Immature natural killer cell (primary cell): ENCODE measurements around the gene SETD2. TPM values are rescaled to one million over a fixed set of nuclear protein-coding genes. Genes with fewer than 3 reads are reported as not detected.

Experiments
- DNase-seq, 3 donors: peaks; one replicate each; pipeline ENCODE4 v3.0.0; 2022; ENCODE audit warnings: mixed read lengths in 1 of 3
- H3K27ac Mint-ChIP-seq, 6 donors: one replicate each; pipeline ENCODE4 v1.8.0; 2020; ENCODE audit warnings: mixed read lengths in 6 of 6, mild to moderate bottlenecking in 5 of 6, inconsistent platforms in 4 of 6, moderate library complexity in 3 of 6
- H3K27me3 Mint-ChIP-seq, 3 donors: one replicate each; pipeline ENCODE4 v1.8.0; 2020 to 2021; ENCODE audit warnings: low read depth in 3 of 3, mild to moderate bottlenecking in 3 of 3, mixed read lengths in 3 of 3, moderate library complexity in 3 of 3, inconsistent platforms in 1 of 3
- H3K36me3 Mint-ChIP-seq, 3 donors: one replicate each; pipeline ENCODE4 v1.8.0; 2020; ENCODE audit warnings: mixed read lengths in 3 of 3, inconsistent platforms in 2 of 3, mild to moderate bottlenecking in 2 of 3
- H3K4me1 Mint-ChIP-seq, 2 donors: one replicate each; pipeline ENCODE4 v1.8.0; 2020; ENCODE audit warnings: inconsistent platforms in 2 of 2, mild to moderate bottlenecking in 2 of 2, mixed read lengths in 2 of 2, moderate library complexity in 1 of 2
- H3K4me3 Mint-ChIP-seq, 5 donors: one replicate each; pipeline ENCODE4 v1.8.0; 2020; ENCODE audit warnings: mild to moderate bottlenecking in 5 of 5, mixed read lengths in 5 of 5, inconsistent platforms in 3 of 5, moderate library complexity in 3 of 5
- H3K9me3 Mint-ChIP-seq, 6 donors: one replicate each; pipeline ENCODE4 v1.8.0; 2020; ENCODE audit warnings: mild to moderate bottlenecking in 6 of 6, mixed read lengths in 6 of 6, inconsistent platforms in 4 of 6, moderate library complexity in 3 of 6
- polyA plus RNA-seq, 3 donors: library from polyadenylated mRNA; unstranded; fragments of 300-500 nt; fragmentation: Illumina TruSeq; gene quantifications; one replicate each; pipeline ENCODE4 v1.2.3, GENCODE V29; 2021

Gene SETD2
- polyA plus RNA-seq, 3 donors from 2014 or later, result 7.4 to 27.0 (median 8.2) TPM

GRCh38 chr3:46990573-46991374 lies 173.1 kb downstream of the SETD2 start:
- DNase-seq, result no peak
- Mint-ChIP-seq H3K9me3 (no peaks in the 10 kb centered on the region), H3K4me3 (no peak overlapping the region), H3K27me3 (peaks cover 6 to 7% (median 7%) of the 10 kb centered on the region in 3 donors), H3K27ac (peak overlapping the region; percentile 68 to 88 (median 80)), H3K36me3 (peaks cover 0 to 28% (median 5%) of the 10 kb centered on the region in 3 donors), H3K4me1 (peaks cover 50 to 52% of the 10 kb centered on the region in 2 donors)

DNA sequence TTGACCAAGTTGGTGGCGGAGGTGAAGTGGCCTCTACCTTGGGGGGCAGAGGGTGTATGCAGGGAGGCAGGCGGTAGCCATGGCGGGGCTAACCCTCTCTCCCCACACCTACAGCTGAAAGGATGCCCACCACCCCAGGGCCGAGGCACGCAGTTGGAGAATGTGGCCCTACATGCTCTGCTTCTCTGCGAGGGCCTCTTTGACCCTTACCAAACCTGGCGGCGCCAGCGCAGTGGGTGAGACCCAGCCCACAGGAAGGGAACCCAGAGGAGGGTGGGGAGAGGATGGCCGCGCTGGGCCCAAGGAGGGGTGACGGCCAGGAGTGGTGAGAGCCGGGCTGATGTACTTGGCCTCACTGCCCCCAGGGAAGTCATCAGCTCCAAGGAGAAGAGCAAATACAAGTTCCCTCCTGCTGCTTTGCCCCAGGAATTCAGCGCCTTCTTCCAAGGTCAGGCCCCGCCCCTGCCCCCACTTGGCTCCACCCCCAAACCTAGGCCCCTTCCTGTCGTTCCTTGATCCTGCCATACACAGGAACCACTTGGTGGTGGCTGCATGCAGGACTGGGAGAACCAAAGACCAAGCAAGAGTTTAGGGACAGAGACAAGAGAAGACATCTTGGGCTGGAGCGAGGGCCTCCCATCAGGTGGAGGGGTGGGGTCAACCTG lies 174.6 kb downstream of the SETD2 start:
- peak overlapping the region; percentile 87 to 95 (median 94) for H3K27ac Mint-ChIP-seq
- H3K4me1 Mint-ChIP-seq, result peaks cover 65 to 67% of the 10 kb centered on the region in 2 donors
- peaks cover 5 to 24% (median 9%) of the 10 kb centered on the region in 3 donors for H3K36me3 Mint-ChIP-seq
- peaks cover 6 to 9% (median 7%) of the 10 kb centered on the region in 3 donors for H3K27me3 Mint-ChIP-seq
- H3K9me3 Mint-ChIP-seq, result no peaks in the 10 kb centered on the region
- H3K4me3 Mint-ChIP-seq, result peak overlapping the region in 4 of 5 donors; percentile 44 to 84 (median 72)
- DNase-seq, result no peak

DNA sequence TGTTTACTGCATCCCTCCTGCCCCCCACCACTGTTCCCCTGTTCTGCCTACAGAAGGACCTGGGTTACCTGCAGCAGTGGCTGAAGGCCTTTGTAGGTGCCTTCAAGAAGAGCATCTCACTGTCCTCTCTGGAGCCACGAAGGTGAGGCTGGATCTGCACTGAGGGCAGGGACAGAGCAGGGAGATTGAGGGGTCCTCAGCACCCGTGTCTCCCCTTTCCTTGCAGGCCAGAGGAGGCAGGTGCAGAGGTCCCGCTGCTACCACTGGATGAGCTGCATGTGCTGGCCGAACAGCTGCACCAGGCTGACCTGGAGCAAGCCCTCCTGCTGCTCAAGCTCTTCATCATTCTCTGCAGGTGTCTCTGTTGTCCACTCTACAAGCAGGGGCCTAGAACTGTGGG lies 175.3 kb downstream of the SETD2 start:
- peak overlapping the region; percentile 44 to 84 (median 63) for H3K4me3 Mint-ChIP-seq

DNA sequence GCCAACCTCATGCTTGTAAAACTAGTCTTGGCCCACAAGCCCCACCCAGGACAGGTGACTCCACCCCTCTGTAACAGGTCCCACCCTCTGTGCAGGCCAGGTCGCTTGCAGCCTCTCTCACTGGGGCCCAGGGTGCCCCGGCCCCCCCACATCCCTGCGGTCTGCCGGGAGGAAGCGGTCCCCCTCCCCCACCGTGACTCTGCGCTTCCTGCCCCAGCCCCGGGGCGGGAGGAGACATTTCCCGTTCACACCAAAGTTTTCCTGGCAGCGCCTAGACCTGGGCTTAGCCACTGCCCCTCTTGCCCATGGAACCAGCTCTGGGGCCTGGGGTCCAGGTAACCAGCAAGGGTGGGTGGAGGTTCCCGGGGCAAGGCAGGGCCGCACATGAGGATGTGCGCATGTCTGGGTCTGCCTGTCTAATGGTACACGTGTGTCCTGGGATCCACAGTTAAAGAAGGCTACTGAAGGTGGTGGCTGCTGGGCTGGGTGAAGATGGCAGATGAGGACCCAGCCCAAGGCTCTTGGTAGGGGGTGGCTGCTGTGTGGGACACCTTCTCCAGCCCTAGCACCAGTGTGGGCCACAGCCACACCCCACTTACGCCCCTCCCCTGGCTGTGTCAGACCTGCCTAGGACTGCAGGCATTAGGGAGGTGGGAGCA lies 176.0 kb downstream of the SETD2 start:
- Mint-ChIP-seq H3K9me3 (no peaks in the 10 kb centered on the region), H3K4me3 (peak overlapping the region; percentile 78 to 84 (median 82)), H3K27me3 (peaks cover 6 to 10% (median 9%) of the 10 kb centered on the region in 3 donors)

More for the DNA sequence above, 175.3 kb downstream of the SETD2 start:
- Mint-ChIP-seq H3K9me3 (no peaks in the 10 kb centered on the region), H3K4me1 (peaks cover 72 to 73% of the 10 kb centered on the region in 2 donors), H3K36me3 (peaks cover 5 to 21% (median 9%) of the 10 kb centered on the region in 3 donors), H3K27me3 (peaks cover 6 to 10% (median 9%) of the 10 kb centered on the region in 3 donors), H3K27ac (peak overlapping the region; percentile 87 to 95 (median 94))
- DNase-seq, result no peak

DNA sequence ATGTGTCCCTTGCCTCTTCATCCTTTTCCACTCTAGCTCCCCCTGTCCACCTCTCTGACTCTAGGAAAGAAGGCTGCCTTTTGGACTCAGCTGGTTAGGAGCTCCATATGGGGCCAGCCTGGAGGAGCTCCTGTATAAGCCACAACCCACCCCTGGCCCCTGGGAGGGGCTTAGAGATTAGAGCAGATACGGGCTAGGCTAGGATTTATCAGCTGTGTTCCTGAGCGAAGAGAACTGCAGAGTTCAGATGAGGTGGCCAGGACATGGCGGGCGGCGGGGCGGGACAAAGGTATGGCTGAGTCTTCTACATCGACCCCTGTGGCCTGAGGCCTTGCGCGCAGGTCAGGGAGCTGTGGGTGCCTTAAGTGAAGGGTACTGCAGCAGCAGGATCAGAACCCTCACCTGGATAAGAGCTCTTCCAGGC lies 176.6 kb downstream of the SETD2 start:
- H3K36me3 Mint-ChIP-seq, result peaks cover 5 to 21% (median 12%) of the 10 kb centered on the region in 3 donors
- DNase-seq, result no peak

More for the DNA sequence above, 176.0 kb downstream of the SETD2 start:
- peak overlapping the region; percentile 87 to 95 (median 94) for H3K27ac Mint-ChIP-seq
- peaks cover 79% of the 10 kb centered on the region in 2 donors for H3K4me1 Mint-ChIP-seq
- peak; percentile 90 for DNase-seq
- peaks cover 5 to 21% (median 9%) of the 10 kb centered on the region in 3 donors for H3K36me3 Mint-ChIP-seq

GRCh38 chr3:46986782-46987310 lies 177.1 kb downstream of the SETD2 start:
- peak overlapping the region; percentile 78 to 84 (median 82) for H3K4me3 Mint-ChIP-seq
- H3K4me1 Mint-ChIP-seq, result peaks cover 88 to 89% of the 10 kb centered on the region in 2 donors
- peak overlapping the region; percentile 87 to 95 (median 94) for H3K27ac Mint-ChIP-seq

More for the DNA sequence above, 176.6 kb downstream of the SETD2 start:
- Mint-ChIP-seq H3K4me3 (peak overlapping the region; percentile 78 to 84 (median 82)), H3K4me1 (peaks cover 84% of the 10 kb centered on the region in 2 donors), H3K27me3 (peaks cover 6 to 10% (median 9%) of the 10 kb centered on the region in 3 donors), H3K27ac (peak overlapping the region; percentile 87 to 95 (median 94)), H3K9me3 (no peaks in the 10 kb centered on the region)

GRCh38 chr3:46986055-46986730 lies 177.7 kb downstream of the SETD2 start:
- Mint-ChIP-seq H3K4me1 (peaks cover 93 to 96% of the 10 kb centered on the region in 2 donors), H3K9me3 (no peaks in the 10 kb centered on the region), H3K27me3 (peaks cover 6 to 10% (median 9%) of the 10 kb centered on the region in 3 donors)

More at GRCh38 chr3:46986782-46987310, 177.1 kb downstream of the SETD2 start:
- Mint-ChIP-seq H3K27me3 (peaks cover 6 to 10% (median 9%) of the 10 kb centered on the region in 3 donors), H3K36me3 (peaks cover 5 to 21% (median 12%) of the 10 kb centered on the region in 3 donors), H3K9me3 (no peaks in the 10 kb centered on the region)
- DNase-seq, result no peak

DNA sequence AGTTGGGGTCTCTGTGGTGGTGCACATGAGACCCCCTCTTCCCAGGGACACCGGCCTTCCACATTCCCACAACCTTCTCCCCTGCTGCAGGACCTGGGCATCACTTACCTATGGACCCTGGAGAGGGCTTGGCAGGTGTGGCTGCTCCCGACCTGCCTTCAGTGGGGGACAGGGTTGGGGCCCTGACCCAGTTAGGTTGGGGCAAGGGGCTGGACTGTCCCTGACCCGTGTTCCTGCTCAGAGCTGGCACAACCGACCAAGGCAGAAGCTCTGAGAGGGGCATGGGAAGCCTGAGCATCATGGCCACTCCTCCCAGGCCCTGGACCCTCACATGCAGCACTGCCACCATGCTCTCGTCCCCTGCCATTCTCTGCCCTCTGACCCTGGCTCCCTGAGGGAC lies 178.3 kb downstream of the SETD2 start:
- Mint-ChIP-seq H3K36me3 (peaks cover 4 to 16% (median 12%) of the 10 kb centered on the region in 3 donors), H3K27me3 (peaks cover 6 to 11% (median 9%) of the 10 kb centered on the region in 3 donors), H3K4me1 (peaks cover 97 to 100% of the 10 kb centered on the region in 2 donors), H3K9me3 (no peaks in the 10 kb centered on the region), H3K4me3 (peak overlapping the region in 3 of 5 donors; percentile 17 to 84 (median 82)), H3K27ac (peak overlapping the region; percentile 87 to 95 (median 94))
- no peak for DNase-seq

More at GRCh38 chr3:46986055-46986730, 177.7 kb downstream of the SETD2 start:
- peak overlapping the region; percentile 78 to 84 (median 82) for H3K4me3 Mint-ChIP-seq
- H3K36me3 Mint-ChIP-seq, result peaks cover 5 to 19% (median 12%) of the 10 kb centered on the region in 3 donors
- DNase-seq, result no peak
- peak overlapping the region; percentile 87 to 95 (median 94) for H3K27ac Mint-ChIP-seq

- peak overlapping the region; percentile 78 to 95 (median 88) for H3K27ac Mint-ChIP-seq
- H3K36me3 Mint-ChIP-seq, result peaks cover 0 to 12% (median 9%) of the 10 kb centered on the region in 3 donors
- H3K9me3 Mint-ChIP-seq, result no peaks in the 10 kb centered on the region
- no peak for DNase-seq
- peaks cover 6 to 11% (median 9%) of the 10 kb centered on the region in 3 donors for H3K27me3 Mint-ChIP-seq
- peaks cover 94% of the 10 kb centered on the region in 2 donors for H3K4me1 Mint-ChIP-seq
- H3K4me3 Mint-ChIP-seq, result peak overlapping the region; percentile 21 to 60 (median 29)
Observed at GRCh38 chr3:46984591-46985459, 179.1 kb downstream of the SETD2 start.

DNA sequence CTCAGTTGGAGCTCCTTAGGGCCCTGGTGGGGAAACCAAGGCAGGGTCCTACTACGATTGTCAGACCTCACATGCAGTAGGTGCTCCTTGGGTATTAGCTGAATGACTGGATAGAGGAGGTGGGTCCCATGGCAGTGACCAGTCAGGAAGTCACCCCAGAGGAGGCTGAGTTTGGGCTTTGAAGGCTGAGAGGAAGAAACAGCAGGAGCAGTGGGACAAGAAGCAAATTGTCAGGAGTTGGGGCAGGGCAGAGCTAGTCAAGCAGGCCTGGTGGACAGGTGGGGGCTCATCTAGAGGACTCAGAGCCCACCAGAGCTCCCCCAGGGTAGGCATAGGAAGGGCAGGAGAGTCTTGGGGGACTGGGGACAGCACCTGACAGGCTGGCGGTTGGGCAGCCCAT lies 181.4 kb downstream of the SETD2 start:
- peaks cover 0 to 7% (median 3%) of the 10 kb centered on the region in 3 donors for H3K27me3 Mint-ChIP-seq
- peak overlapping the region; percentile 56 to 76 (median 67) for H3K4me3 Mint-ChIP-seq
- peak overlapping the region; percentile 82 to 95 (median 90) for H3K27ac Mint-ChIP-seq
- peaks cover 84 to 85% of the 10 kb centered on the region in 2 donors for H3K4me1 Mint-ChIP-seq
- no peak for DNase-seq
- H3K36me3 Mint-ChIP-seq, result peaks cover 0 to 12% (median 5%) of the 10 kb centered on the region in 3 donors
- H3K9me3 Mint-ChIP-seq, result no peaks in the 10 kb centered on the region

DNA sequence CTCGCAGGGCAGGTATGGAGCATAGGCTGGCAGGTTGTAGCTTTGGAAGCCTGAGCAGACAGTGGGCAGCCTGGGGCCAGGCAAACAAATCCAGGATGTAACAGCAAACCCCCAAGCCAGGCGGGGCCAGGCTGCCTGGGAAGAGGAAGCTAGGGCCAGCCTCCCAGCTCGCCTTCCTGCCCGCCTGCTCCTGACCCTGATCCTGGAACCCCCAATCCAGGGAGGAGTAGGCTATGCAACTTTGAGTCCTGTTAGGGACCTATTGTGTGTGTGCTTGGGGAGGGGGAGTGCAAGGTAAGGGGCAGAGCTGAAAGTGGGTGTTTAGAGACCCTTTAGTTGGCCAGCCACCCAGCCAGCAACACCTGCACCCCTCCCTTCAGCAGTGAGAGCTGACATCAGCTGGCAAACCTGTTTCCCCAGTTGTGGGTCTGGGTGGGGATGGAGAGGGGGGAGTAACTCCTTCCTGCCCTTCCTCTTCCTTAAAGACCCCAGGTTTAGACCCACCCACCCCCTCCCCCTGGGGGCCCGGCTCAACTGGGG lies 181.9 kb downstream of the SETD2 start:
- Mint-ChIP-seq H3K36me3 (peaks cover 0 to 12% (median 5%) of the 10 kb centered on the region in 3 donors), H3K9me3 (no peaks in the 10 kb centered on the region), H3K4me1 (peaks cover 83 to 85% of the 10 kb centered on the region in 2 donors), H3K27me3 (peaks cover 0 to 7% (median 2%) of the 10 kb centered on the region in 3 donors), H3K27ac (peak overlapping the region; percentile 78 to 93 (median 86)), H3K4me3 (peak overlapping the region; percentile 89 to 93 (median 92))
- no peak for DNase-seq
